Inflammatory macrophage treated with lipopolysaccharide for 4 hours (primary cell): Measurements from ENCODE around the gene CCNK.

Experiments
- DNase-seq: peaks from one replicate; pipeline ENCODE4 v3.0.0-alpha.2; 2020

CCNK gene

GRCh38 chr14:99521176-99522024 lies 40.2 kb downstream of the CCNK start:
- DNase-seq: no peak

- no peak for DNase-seq
Observed at GRCh38 chr14:99522025-99522401, 40.8 kb downstream of the CCNK start.

- DNase-seq: no peak
Observed at GRCh38 chr14:99522457-99522891, 41.3 kb downstream of the CCNK start.

- DNase-seq: no peak
Observed at GRCh38 chr14:99522934-99523703, 41.9 kb downstream of the CCNK start.

- DNase-seq: no peak
Observed at GRCh38 chr14:99523704-99524055, 42.5 kb downstream of the CCNK start.

GRCh38 chr14:99524091-99524661 lies 43.0 kb downstream of the CCNK start:
- no peak for DNase-seq

GRCh38 chr14:99524804-99525698 lies 43.8 kb downstream of the CCNK start:
- no peak for DNase-seq

GRCh38 chr14:99525699-99526080 lies 44.5 kb downstream of the CCNK start:
- DNase-seq: no peak

GRCh38 chr14:99527026-99527425 lies 45.8 kb downstream of the CCNK start:
- DNase-seq: no peak

- no peak for DNase-seq
Observed at GRCh38 chr14:99527427-99528076, 46.3 kb downstream of the CCNK start.

- no peak for DNase-seq
Observed at GRCh38 chr14:99529899-99530298, 48.7 kb downstream of the CCNK start.

- no peak for DNase-seq
Observed at GRCh38 chr14:99530407-99531155, 49.4 kb downstream of the CCNK start.

- no peak for DNase-seq
Observed at GRCh38 chr14:99531251-99532096, 50.3 kb downstream of the CCNK start.

GRCh38 chr14:99532310-99532709 lies 51.1 kb downstream of the CCNK start:
- no peak for DNase-seq

GRCh38 chr14:99534333-99534732 lies 53.1 kb downstream of the CCNK start:
- DNase-seq: no peak

GRCh38 chr14:99534863-99535262 lies 53.7 kb downstream of the CCNK start:
- DNase-seq: no peak

- no peak for DNase-seq
Observed at GRCh38 chr14:99535448-99535847, 54.2 kb downstream of the CCNK start.

- DNase-seq: no peak
Observed at GRCh38 chr14:99535908-99536778, 54.9 kb downstream of the CCNK start.

- DNase-seq: no peak
Observed at GRCh38 chr14:99537399-99537798, 56.2 kb downstream of the CCNK start.

GRCh38 chr14:99538275-99538674 lies 57.1 kb downstream of the CCNK start:
- no peak for DNase-seq
